ENCODE measurements around the gene ATP9B. TPM values are rescaled to one million over a fixed set of nuclear protein-coding genes. Genes with fewer than 3 reads are reported as not detected.

Gene ATP9B
- 10 to 100 TPM; 16.0 to 16.4 TPM for total RNA-seq

DNA sequence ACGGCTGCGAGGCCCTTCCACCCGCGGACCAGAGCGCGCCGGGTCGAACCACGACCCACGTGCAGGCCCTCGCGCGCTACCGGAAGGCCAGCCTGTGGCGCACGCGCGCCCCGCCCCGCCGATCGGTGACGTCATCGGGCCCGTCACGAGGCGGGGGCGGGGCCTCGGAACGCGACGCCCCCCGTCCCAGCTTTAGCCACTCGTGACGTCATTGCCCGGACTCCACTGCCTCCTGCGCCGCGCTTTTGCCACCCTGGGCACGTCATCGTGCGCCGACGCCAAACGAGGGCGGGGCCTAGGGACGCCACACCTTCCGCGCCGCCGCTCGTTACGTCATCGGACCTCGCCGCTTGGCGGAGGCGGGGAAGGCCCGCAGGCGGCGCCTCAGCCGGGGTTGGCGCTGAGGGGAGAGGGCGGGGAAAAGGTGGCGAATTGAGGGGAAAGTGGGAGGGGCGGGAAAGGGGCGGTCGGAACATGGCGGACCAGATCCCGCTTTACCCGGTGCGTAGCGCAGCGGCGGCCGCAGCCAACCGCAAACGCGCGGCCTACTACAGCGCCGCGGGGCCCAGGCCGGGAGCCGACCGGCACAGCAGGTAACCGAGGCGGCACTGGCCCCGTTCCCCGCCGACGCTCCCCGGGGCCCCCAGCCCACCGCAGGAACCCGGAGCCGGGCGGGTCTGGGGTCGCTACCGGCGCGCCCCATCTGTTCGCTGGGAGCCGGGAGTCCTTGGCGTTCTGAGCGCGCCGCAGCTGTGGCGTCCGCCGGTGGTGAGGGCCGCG, at the start of gene ATP9B:
Gene ATP9B, plus strand, starts transcription at position 458 of the 780 bp plus-strand sequence. Its CDS starts 17 bp downstream, at position 475.
- Mint-ChIP-seq H3K36me3 (peaks cover 46% of the 10 kb centered on the region), H3K4me3 (peak within 1 kb of the TSS; percentile 91), H3K27ac (peak within 1 kb of the TSS; percentile 98), H3K27me3 (no peaks in the 10 kb centered on the region), H3K4me1 (peaks cover 20% of the 10 kb centered on the region), H3K9me3 (peaks cover 25% of the 10 kb centered on the region)
- peak; percentile 99 for DNase-seq

DNA sequence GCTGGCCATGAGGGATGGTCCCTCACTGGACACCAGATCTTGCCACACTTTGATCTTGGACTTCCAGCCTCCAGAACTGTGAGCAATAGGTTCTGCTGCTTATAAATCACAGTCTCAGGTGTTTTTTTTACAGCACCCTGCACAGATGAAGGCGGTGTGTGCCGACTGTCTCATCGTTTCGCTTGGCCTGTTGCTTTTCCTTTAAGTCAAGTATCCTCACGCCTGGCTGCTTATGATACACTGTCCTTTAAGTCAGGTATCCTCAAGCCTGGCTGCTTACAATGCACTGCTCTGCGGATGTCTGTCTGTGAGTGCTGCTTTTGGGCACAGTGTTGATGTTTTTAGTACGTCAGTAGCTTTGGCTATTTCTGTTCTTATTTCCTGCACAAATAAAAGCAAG, 49.3 kb upstream of the ATP9B start:
- no peaks in the 10 kb centered on the region for H3K9me3 Mint-ChIP-seq
- DNase-seq, result no peak
- H3K4me3 Mint-ChIP-seq, result no peak overlapping the region
- H3K27me3 Mint-ChIP-seq, result peaks cover 18% of the 10 kb centered on the region
- H3K27ac Mint-ChIP-seq, result no peak overlapping the region
- no peaks in the 10 kb centered on the region for H3K4me1 Mint-ChIP-seq
- H3K36me3 Mint-ChIP-seq, result no peaks in the 10 kb centered on the region

DNA sequence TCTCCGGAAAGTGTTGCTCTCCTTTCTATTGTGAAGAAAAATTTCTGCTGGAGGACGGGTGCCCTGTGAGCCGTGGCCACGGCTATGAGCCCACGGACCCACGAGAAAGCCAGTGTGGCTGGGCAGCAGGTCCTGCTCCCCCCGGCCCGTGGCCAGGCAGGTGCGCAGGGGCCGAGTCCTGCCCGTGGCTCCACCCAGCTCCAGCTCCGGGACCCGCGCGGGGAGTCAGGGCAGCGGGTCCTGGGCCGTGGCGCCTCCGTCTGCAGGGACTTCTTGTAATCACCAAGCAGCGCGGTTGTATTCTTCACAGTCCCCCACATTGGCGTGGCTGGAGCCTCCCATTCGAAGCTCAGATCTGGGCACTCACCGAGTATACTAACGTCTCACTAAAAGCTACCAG, 46.6 kb upstream of the ATP9B start:
- Mint-ChIP-seq H3K27me3 (peaks cover 15% of the 10 kb centered on the region), H3K4me1 (no peaks in the 10 kb centered on the region), H3K27ac (no peak overlapping the region), H3K9me3 (peaks cover under 1% of the 10 kb centered on the region), H3K4me3 (no peak overlapping the region), H3K36me3 (no peaks in the 10 kb centered on the region)
- DNase-seq, result no peak

GRCh38 chr18:79026491-79026890, 42.7 kb upstream of the ATP9B start:
- no peak overlapping the region for H3K4me3 Mint-ChIP-seq
- H3K27me3 Mint-ChIP-seq, result no peaks in the 10 kb centered on the region
- peaks cover 7% of the 10 kb centered on the region for H3K9me3 Mint-ChIP-seq
- no peaks in the 10 kb centered on the region for H3K36me3 Mint-ChIP-seq
- no peaks in the 10 kb centered on the region for H3K4me1 Mint-ChIP-seq
- DNase-seq, result no peak
- no peak overlapping the region for H3K27ac Mint-ChIP-seq

GRCh38 chr18:79030680-79031079, 38.5 kb upstream of the ATP9B start:
- Mint-ChIP-seq H3K4me1 (no peaks in the 10 kb centered on the region), H3K27ac (no peak overlapping the region), H3K36me3 (no peaks in the 10 kb centered on the region), H3K27me3 (peaks cover 5% of the 10 kb centered on the region), H3K4me3 (no peak overlapping the region), H3K9me3 (peaks cover 7% of the 10 kb centered on the region)
- DNase-seq, result no peak

DNA sequence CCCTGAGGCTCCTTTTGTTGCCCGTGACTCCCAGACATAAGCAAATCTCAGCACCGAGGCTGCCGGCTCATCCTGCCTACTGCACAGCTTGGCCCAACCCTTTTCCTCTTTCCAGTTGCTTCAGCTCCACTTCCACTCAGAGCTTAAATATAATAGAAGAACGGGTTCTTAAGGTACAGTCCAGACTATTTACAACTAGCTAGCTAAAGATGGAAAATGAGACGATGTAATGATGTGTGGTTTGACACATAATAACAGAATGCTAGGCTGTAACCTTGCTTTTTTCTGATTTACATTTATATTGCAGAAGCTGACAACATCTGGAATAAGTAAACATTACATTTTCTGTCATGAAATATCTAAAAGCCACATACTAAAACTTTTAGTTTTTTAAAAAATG, 26.9 kb upstream of the ATP9B start:
- peaks cover 9% of the 10 kb centered on the region for H3K27me3 Mint-ChIP-seq
- H3K9me3 Mint-ChIP-seq, result no peaks in the 10 kb centered on the region
- no peaks in the 10 kb centered on the region for H3K36me3 Mint-ChIP-seq
- H3K27ac Mint-ChIP-seq, result no peak overlapping the region
- no peak overlapping the region for H3K4me3 Mint-ChIP-seq
- H3K4me1 Mint-ChIP-seq, result no peaks in the 10 kb centered on the region
- no peak for DNase-seq

DNA sequence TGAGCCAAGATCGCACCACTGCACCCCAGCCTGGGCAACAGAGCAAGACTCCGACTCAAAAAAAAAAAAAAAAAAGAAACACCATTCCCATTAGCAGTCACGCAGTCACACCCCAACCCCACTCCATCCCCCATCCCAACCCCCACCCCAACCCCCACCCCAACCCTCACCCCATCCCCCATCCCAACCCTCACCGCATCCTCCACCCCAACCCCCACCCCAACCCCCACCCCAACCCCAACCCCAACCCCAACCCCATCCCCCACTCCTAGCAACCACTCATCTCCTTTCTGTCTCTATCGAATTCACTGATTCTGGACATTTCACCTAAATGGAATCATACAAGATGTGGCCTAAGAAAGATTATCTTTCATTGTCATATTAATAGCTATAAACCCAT, 25.9 kb upstream of the ATP9B start:
- no peak overlapping the region for H3K27ac Mint-ChIP-seq
- H3K36me3 Mint-ChIP-seq, result no peaks in the 10 kb centered on the region
- no peaks in the 10 kb centered on the region for H3K4me1 Mint-ChIP-seq
- H3K9me3 Mint-ChIP-seq, result no peaks in the 10 kb centered on the region
- peaks cover 9% of the 10 kb centered on the region for H3K27me3 Mint-ChIP-seq
- no peak for DNase-seq
- no peak overlapping the region for H3K4me3 Mint-ChIP-seq

DNA sequence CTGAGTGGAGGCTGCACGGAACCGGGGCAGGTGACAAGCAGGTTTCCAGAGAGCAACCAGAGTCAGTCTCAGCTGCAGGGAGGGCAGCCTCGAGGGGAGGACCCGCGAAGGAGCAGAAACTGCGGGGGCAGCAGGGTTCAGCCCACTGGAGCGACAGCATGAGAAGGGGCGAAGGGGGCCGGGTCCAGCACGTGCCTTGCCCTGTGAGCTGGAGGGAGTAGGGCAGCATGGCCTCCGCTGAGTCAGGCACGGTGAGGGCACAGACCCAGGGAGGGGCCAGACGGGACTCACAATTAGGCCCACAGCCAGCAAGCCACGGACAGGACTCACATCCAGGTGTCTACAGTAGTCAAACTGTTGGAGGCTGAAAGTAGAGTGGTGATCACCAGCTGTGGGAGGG, 22.7 kb upstream of the ATP9B start:
- DNase-seq, result no peak
- H3K27me3 Mint-ChIP-seq, result peaks cover 3% of the 10 kb centered on the region
- no peak overlapping the region for H3K4me3 Mint-ChIP-seq
- H3K4me1 Mint-ChIP-seq, result no peaks in the 10 kb centered on the region
- H3K9me3 Mint-ChIP-seq, result no peaks in the 10 kb centered on the region
- no peak overlapping the region for H3K27ac Mint-ChIP-seq
- H3K36me3 Mint-ChIP-seq, result no peaks in the 10 kb centered on the region

GRCh38 chr18:79047556-79048244, 21.5 kb upstream of the ATP9B start:
- H3K4me3 Mint-ChIP-seq, result no peak overlapping the region
- H3K36me3 Mint-ChIP-seq, result no peaks in the 10 kb centered on the region
- no peak overlapping the region for H3K27ac Mint-ChIP-seq
- no peaks in the 10 kb centered on the region for H3K9me3 Mint-ChIP-seq
- H3K4me1 Mint-ChIP-seq, result no peaks in the 10 kb centered on the region
- no peak for DNase-seq
- peaks cover 3% of the 10 kb centered on the region for H3K27me3 Mint-ChIP-seq

- Mint-ChIP-seq H3K36me3 (no peaks in the 10 kb centered on the region), H3K4me1 (no peaks in the 10 kb centered on the region), H3K27ac (no peak overlapping the region), H3K9me3 (no peaks in the 10 kb centered on the region), H3K27me3 (peaks cover 3% of the 10 kb centered on the region), H3K4me3 (no peak overlapping the region)
- no peak for DNase-seq
Measured at GRCh38 chr18:79048245-79048632, 21.0 kb upstream of the ATP9B start.

GRCh38 chr18:79049506-79049905, 19.7 kb upstream of the ATP9B start:
- no peak overlapping the region for H3K4me3 Mint-ChIP-seq
- H3K9me3 Mint-ChIP-seq, result no peaks in the 10 kb centered on the region
- no peak overlapping the region for H3K27ac Mint-ChIP-seq

DNA sequence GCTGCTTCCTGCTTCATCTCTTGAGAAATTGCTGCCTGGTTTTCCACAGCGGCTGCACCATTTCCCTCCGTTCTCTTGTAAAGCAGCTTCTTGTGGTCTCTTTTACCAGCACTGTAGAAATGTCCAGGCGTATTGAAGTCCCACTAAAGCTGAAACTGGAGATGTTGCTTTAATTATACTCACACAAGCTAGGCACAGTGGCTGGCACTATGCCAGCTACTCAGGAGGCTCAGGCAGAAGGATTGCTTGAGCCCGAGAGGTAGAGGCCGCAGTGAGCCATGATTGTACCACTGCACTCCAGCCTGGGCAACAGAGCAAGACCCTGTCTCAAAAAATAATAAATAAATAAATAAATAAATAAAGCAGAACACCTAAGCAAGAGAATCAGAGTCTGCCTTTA, 19.2 kb upstream of the ATP9B start:
- H3K27me3 Mint-ChIP-seq, result no peaks in the 10 kb centered on the region
- DNase-seq, result no peak
- H3K4me3 Mint-ChIP-seq, result no peak overlapping the region
- no peak overlapping the region for H3K27ac Mint-ChIP-seq
- no peaks in the 10 kb centered on the region for H3K36me3 Mint-ChIP-seq
- no peaks in the 10 kb centered on the region for H3K9me3 Mint-ChIP-seq
- no peaks in the 10 kb centered on the region for H3K4me1 Mint-ChIP-seq

More at GRCh38 chr18:79049506-79049905, 19.7 kb upstream of the ATP9B start:
- Mint-ChIP-seq H3K4me1 (no peaks in the 10 kb centered on the region), H3K27me3 (no peaks in the 10 kb centered on the region), H3K36me3 (no peaks in the 10 kb centered on the region)
- no peak for DNase-seq

GRCh38 chr18:79056827-79057367, 12.3 kb upstream of the ATP9B start:
- H3K27ac Mint-ChIP-seq, result no peak overlapping the region
- no peaks in the 10 kb centered on the region for H3K36me3 Mint-ChIP-seq
- no peaks in the 10 kb centered on the region for H3K27me3 Mint-ChIP-seq
- no peaks in the 10 kb centered on the region for H3K9me3 Mint-ChIP-seq
- DNase-seq, result no peak
- no peak overlapping the region for H3K4me3 Mint-ChIP-seq
- no peaks in the 10 kb centered on the region for H3K4me1 Mint-ChIP-seq

- no peaks in the 10 kb centered on the region for H3K27me3 Mint-ChIP-seq
- no peak overlapping the region for H3K4me3 Mint-ChIP-seq
- no peaks in the 10 kb centered on the region for H3K36me3 Mint-ChIP-seq
- H3K4me1 Mint-ChIP-seq, result no peaks in the 10 kb centered on the region
- no peak overlapping the region for H3K27ac Mint-ChIP-seq
- no peak for DNase-seq
- no peaks in the 10 kb centered on the region for H3K9me3 Mint-ChIP-seq
Measured at GRCh38 chr18:79058007-79058406, 11.2 kb upstream of the ATP9B start.

DNA sequence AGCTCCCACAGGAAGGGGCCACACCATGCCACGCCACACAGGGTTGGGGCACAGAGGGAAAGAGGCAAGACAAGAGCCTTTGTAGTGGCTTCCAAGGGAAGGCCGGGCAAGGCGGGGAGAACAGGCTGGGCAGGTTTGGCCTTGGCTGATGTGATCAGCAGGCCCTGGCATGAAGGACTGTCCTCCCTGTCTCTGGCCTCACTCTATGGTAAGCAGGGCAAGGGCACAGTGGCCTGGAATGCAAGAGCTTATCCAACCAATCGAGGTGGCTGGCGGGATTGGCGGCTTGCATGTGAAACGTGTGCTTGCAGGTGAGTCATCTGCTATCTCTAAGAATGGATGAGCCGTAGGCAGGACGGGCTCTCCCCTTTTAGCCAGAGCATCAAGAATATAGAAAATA, 6.4 kb upstream of the ATP9B start:
- Mint-ChIP-seq H3K36me3 (peaks cover 24% of the 10 kb centered on the region), H3K27ac (no peak overlapping the region), H3K4me3 (no peak overlapping the region), H3K4me1 (peaks cover 5% of the 10 kb centered on the region), H3K27me3 (no peaks in the 10 kb centered on the region), H3K9me3 (peaks cover 22% of the 10 kb centered on the region)
- no peak for DNase-seq
